Measurements from ENCODE around the gene POR. TPM values are rescaled to one million over a fixed set of nuclear protein-coding genes. Genes with fewer than 3 reads are reported as not detected.

The POR gene
- total and polyA plus RNA-seq, 4 donors: 116 to 973 (median 474) TPM

- DNase-seq (ENCODE audit: low spot score): no peak
Observed at GRCh38 chr7:75931680-75932079, 16.7 kb downstream of the POR start.

GRCh38 chr7:75937958-75938786 lies 23.2 kb downstream of the POR start:
- DNase-seq (ENCODE audit: low spot score): no peak
- H3K4me1 ChIP-seq (ENCODE audit: control insufficient read depth in 4 of 4, insufficient read depth in 4 of 4, low read length in 3 of 4): peaks cover 3 to 26% (median 11%) of the 10 kb centered on the region in 4 donors
- TF ChIP-seq JUND (IDR thresholded peaks at IDR 0.05) (no peak), RXRA (IDR thresholded peaks at IDR 0.05) (peak in 1 of 2 donors; percentile 55), MAX (IDR thresholded peaks at IDR 0.05) (peak; percentile 55)
- no peaks in the 10 kb centered on the region for H3K9me3 ChIP-seq (ENCODE audit: control insufficient read depth in 4 of 4, low read length in 3 of 4)
- H3K9ac ChIP-seq (ENCODE audit: low read depth in 1 of 2, low read length in 2 of 2): no peak overlapping the region
- H3K4me3 ChIP-seq (ENCODE audit: low read depth in 1 of 3, low read length in 3 of 3): no peak overlapping the region
- no peaks in the 10 kb centered on the region for H3K27me3 ChIP-seq (ENCODE audit: control insufficient read depth in 4 of 4, insufficient read depth in 4 of 4, low read length in 3 of 4)
- WGBS: 70% methylated on average over 15 of the region's 15 CpGs
- H3K36me3 ChIP-seq (ENCODE audit: control insufficient read depth in 4 of 4, insufficient read depth in 3 of 4, low read depth in 1 of 4, low read length in 3 of 4): peaks cover 6 to 18% (median 8%) of the 10 kb centered on the region in 4 donors
- H3K27ac ChIP-seq (ENCODE audit: low read depth in 1 of 2, low read length in 2 of 2): peak overlapping the region; percentile 37 to 49

More at GRCh38 chr7:75931680-75932079, 16.7 kb downstream of the POR start:
- H3K9me3 ChIP-seq (ENCODE audit: control insufficient read depth in 4 of 4, low read length in 3 of 4): no peaks in the 10 kb centered on the region
- TF ChIP-seq TAF1 (conservative IDR thresholded peaks at IDR 0.05) (no peak), YY1 (IDR thresholded peaks at IDR 0.05) (peak; percentile 51)
- no peak overlapping the region for H3K9ac ChIP-seq (ENCODE audit: low read depth in 1 of 2, low read length in 2 of 2)
- H3K27ac ChIP-seq (ENCODE audit: low read depth in 1 of 2, low read length in 2 of 2): peak overlapping the region; percentile 53 to 57
- H3K27me3 ChIP-seq (ENCODE audit: control insufficient read depth in 4 of 4, insufficient read depth in 4 of 4, low read length in 3 of 4): no peaks in the 10 kb centered on the region
- WGBS: 47% methylated on average over 5 of the region's 5 CpGs
- peaks cover 9 to 48% (median 18%) of the 10 kb centered on the region in 4 donors for H3K4me1 ChIP-seq (ENCODE audit: control insufficient read depth in 4 of 4, insufficient read depth in 4 of 4, low read length in 3 of 4)
- no peak overlapping the region for H3K4me3 ChIP-seq (ENCODE audit: low read depth in 1 of 3, low read length in 3 of 3)
- peaks cover 5 to 16% (median 11%) of the 10 kb centered on the region in 4 donors for H3K36me3 ChIP-seq (ENCODE audit: control insufficient read depth in 4 of 4, insufficient read depth in 3 of 4, low read depth in 1 of 4, low read length in 3 of 4)

- no peak overlapping the region for H3K4me3 ChIP-seq (ENCODE audit: low read depth in 1 of 3, low read length in 3 of 3)
- no peak overlapping the region for H3K9ac ChIP-seq (ENCODE audit: low read depth in 1 of 2, low read length in 2 of 2)
- DNase-seq (ENCODE audit: low spot score): no peak
- peaks cover 6 to 18% (median 8%) of the 10 kb centered on the region in 4 donors for H3K36me3 ChIP-seq (ENCODE audit: control insufficient read depth in 4 of 4, insufficient read depth in 3 of 4, low read depth in 1 of 4, low read length in 3 of 4)
- H3K27me3 ChIP-seq (ENCODE audit: control insufficient read depth in 4 of 4, insufficient read depth in 4 of 4, low read length in 3 of 4): no peaks in the 10 kb centered on the region
- peaks cover 3 to 21% (median 11%) of the 10 kb centered on the region in 4 donors for H3K4me1 ChIP-seq (ENCODE audit: control insufficient read depth in 4 of 4, insufficient read depth in 4 of 4, low read length in 3 of 4)
- H3K9me3 ChIP-seq (ENCODE audit: control insufficient read depth in 4 of 4, low read length in 3 of 4): no peaks in the 10 kb centered on the region
- TF ChIP-seq REST (IDR thresholded peaks at IDR 0.05): no peak
- WGBS: 86% methylated on average over 6 of the region's 6 CpGs
- H3K27ac ChIP-seq (ENCODE audit: low read depth in 1 of 2, low read length in 2 of 2): peak overlapping the region in 1 of 2 donors; percentile 4
Observed at GRCh38 chr7:75938921-75939320, 24.0 kb downstream of the POR start.

- Histone ChIP-seq H3K4me1 (ENCODE audit: control insufficient read depth in 4 of 4, insufficient read depth in 4 of 4, low read length in 3 of 4) (peaks cover 20 to 50% (median 27%) of the 10 kb centered on the region in 4 donors), H3K27me3 (ENCODE audit: control insufficient read depth in 4 of 4, insufficient read depth in 4 of 4, low read length in 3 of 4) (no peaks in the 10 kb centered on the region), H3K27ac (ENCODE audit: low read depth in 1 of 2, low read length in 2 of 2) (peak overlapping the region; percentile 89 to 97), H3K36me3 (ENCODE audit: control insufficient read depth in 4 of 4, insufficient read depth in 3 of 4, low read depth in 1 of 4, low read length in 3 of 4) (peaks cover 4 to 15% (median 13%) of the 10 kb centered on the region in 4 donors), H3K9me3 (ENCODE audit: control insufficient read depth in 4 of 4, low read length in 3 of 4) (no peaks in the 10 kb centered on the region), H3K4me3 (ENCODE audit: low read depth in 1 of 3, low read length in 3 of 3) (no peak overlapping the region), H3K9ac (ENCODE audit: low read depth in 1 of 2, low read length in 2 of 2) (no peak overlapping the region)
- DNase-seq (ENCODE audit: low spot score): no peak
- WGBS: 95% methylated on average over 6 of the region's 6 CpGs
- no peak for TF ChIP-seq FOXA1 (IDR thresholded peaks at IDR 0.05)
- TF ChIP-seq FOXA2 (IDR thresholded peaks at IDR 0.05): no peak
- TF ChIP-seq RXRA (IDR thresholded peaks at IDR 0.05): no peak
- no peak for TF ChIP-seq RAD21 (IDR thresholded peaks at IDR 0.05)
- TF ChIP-seq MAX (IDR thresholded peaks at IDR 0.05): no peak
- TF ChIP-seq REST (IDR thresholded peaks at IDR 0.05): no peak
Observed at GRCh38 chr7:75943864-75944263, 28.9 kb downstream of the POR start.

All from liver (tissue), 9 donors.